AG09309 (cell line): ENCODE measurements around the gene CREBZF.

Experiments
- DNase-seq: peaks from one replicate; pipeline ENCODE4 v3.0.0-alpha.2; 2010; ENCODE audit warnings: low read depth
- H3K4me3 ChIP-seq: 2 replicates; pipeline ENCODE4 v1.5.1; 2011; ENCODE audit warnings: mild to moderate bottlenecking, low read depth, low read length, moderate library complexity; ENCODE audit not compliant: control insufficient read depth
- TF ChIP-seq, protein P1 (sequence below): IDR thresholded peaks from 2 replicates; pipeline ENCODE4 v1.5.1; 2011; ENCODE audit warnings: mild to moderate bottlenecking, low read depth, low read length, inconsistent platforms; ENCODE audit not compliant: insufficient read depth, control insufficient read depth; ENCODE audit errors: missing control alignments

The CREBZF gene

DNA sequence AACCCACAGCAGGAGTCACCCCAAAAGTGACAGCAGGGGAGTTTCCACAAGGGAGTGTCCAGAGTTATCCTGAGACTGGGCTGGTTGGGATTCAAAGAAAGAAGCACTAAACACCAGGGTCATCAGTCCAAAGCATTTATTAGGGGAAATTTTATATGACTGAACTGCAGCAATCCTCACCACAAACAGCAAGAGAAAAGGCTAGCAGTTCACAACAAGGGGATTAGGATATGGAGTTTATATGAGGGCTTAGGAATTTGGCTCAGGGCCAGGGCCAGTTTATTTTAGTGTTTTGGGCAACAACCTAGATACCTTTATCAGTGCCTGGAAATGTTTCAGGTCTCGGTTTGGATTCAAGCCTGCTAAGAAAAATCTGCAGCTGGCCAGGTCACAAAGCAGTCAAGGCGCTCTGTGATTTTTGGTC is 21.7 kb downstream of the CREBZF start:
- TF ChIP-seq, protein P1, sequence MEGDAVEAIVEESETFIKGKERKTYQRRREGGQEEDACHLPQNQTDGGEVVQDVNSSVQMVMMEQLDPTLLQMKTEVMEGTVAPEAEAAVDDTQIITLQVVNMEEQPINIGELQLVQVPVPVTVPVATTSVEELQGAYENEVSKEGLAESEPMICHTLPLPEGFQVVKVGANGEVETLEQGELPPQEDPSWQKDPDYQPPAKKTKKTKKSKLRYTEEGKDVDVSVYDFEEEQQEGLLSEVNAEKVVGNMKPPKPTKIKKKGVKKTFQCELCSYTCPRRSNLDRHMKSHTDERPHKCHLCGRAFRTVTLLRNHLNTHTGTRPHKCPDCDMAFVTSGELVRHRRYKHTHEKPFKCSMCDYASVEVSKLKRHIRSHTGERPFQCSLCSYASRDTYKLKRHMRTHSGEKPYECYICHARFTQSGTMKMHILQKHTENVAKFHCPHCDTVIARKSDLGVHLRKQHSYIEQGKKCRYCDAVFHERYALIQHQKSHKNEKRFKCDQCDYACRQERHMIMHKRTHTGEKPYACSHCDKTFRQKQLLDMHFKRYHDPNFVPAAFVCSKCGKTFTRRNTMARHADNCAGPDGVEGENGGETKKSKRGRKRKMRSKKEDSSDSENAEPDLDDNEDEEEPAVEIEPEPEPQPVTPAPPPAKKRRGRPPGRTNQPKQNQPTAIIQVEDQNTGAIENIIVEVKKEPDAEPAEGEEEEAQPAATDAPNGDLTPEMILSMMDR: no peak
- DNase-seq: peak; percentile 28
- H3K4me3 ChIP-seq: no peak overlapping the region

DNA sequence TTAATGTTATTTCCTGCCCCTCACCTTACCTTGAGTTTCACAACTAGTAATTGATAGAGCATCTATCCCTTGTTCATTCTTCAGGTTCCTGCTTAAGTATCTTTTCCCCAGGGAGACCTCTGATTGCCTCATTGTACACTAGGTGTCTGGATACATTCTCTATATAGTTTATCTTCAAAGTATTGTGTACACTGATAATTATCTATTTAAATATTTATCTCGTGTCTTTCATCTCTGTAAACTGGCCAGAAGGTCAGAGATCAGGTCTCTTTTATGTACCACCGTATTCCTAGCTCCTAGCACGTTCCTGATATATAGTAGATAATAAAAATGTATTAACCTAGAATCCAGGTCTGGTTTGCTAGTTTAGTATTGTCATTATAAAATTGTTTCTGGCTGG is 30.2 kb downstream of the CREBZF start:
- TF ChIP-seq, protein P1: no peak

DNA sequence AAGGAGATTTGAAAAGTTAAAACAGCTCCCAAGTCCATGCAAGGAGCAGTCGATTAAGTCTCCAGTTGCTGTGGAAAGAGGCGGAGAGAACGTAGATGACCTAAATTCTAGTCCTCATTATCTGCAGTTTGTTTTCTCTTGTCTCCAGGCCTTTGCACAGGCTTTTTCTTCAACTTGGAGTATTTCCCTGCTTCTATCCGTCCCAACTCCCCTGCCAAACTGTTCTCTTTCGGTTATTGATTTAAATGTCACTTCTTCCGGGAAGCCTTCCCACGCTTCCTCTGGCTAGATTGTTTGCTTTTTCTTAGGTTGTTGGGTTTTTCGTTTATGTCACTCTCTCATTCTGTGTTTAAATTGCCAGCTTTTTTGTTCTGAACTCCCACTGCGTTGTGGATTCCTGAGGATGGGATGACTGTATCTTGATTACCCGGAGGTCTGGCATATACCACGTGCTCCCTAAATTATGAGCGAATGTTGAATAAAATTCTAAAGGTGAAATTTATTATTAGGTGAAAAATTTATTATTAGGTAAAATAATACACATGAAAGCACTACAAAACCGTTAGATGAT is 36.1 kb downstream of the CREBZF start:
- TF ChIP-seq, protein P1: no peak
- H3K4me3 ChIP-seq: peak overlapping the region; percentile 76
- DNase-seq: no peak

More for the DNA sequence above, 30.2 kb downstream of the CREBZF start:
- DNase-seq: no peak
- H3K4me3 ChIP-seq: no peak overlapping the region

DNA sequence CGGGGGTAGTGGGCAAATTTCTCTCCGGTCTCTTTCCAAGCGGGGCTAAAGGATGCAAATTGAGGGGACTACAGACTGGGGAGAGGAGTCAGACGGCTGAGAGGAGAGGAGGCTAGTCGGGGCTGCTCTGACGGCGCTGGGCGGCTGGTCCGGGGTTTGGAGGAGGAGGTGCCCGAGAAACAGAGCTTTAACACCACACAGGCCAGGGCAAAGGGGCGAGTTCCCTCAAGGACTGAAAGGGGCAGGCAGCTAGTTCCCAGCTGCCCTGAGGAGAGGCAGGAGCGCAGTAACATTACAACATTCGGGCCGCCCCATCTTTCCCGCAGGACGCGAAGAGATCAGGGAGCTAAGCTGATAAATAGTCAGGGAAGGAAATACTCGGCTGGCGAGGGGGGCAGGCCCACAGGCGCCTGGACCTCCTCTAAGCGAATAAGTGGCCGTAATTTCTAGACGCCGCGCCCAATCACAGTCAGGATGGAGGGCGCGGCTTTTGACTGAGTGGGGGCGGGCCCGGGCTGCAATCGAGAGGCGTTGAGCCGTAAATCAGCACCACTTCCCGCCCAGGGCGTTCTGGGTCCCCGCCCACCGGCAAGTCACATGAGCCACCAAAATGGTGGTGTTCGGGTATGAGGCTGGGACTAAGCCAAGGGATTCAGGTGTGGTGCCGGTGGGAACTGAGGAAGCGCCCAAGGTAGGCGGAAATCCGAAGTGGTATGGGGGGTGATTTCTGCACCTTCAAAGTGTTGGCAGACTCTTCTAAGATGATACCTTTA is 36.7 kb downstream of the CREBZF start, which contains the start of gene TMEM126B:
Gene TMEM126B, plus strand, starts transcription at position 596 of the 773 bp plus-strand sequence. Its CDS starts 15 bp downstream, at position 611.
- TF ChIP-seq, protein P1: no peak
- peak; percentile 81 for DNase-seq
- peak within 1 kb of the TSS; percentile 76 for H3K4me3 ChIP-seq

DNA sequence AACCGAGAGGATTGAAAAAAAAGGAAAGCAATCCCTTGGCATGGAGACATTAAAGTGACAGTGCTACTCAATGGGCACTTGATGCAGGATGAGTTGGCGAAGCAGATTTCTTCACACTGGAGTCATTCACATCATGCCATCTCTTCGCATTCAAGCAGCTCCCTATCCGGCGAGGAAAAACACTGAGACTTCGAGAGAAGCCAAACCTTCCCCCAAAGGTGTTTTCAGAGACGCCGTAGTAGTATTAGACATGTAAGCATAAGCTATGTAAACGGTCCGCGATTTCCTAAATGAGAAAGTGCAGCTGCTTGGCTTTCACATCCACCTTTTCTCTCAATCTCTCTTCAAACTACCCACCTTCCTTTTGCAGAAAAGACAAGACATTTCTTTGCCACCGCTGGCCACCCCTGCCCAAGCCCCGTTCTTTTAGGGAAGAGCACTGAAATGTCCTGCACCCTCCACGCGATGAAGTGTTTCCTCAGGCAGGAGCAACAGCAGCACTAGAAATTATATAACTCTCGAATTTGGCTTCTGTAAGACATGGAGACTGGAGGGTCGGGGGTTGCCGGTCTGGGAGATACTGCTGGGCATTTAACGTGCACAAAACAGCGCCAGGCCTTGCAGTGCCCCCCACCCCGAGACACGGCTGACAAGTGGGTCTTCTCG is 37.5 kb downstream of the CREBZF start, which contains the start of gene DLG2:
Gene DLG2, minus strand, starts transcription at position 13 of the 666 bp plus-strand sequence.
- H3K4me3 ChIP-seq: peak within 1 kb of the TSS; percentile 76
- no peak for DNase-seq
- TF ChIP-seq, protein P1: no peak

DNA sequence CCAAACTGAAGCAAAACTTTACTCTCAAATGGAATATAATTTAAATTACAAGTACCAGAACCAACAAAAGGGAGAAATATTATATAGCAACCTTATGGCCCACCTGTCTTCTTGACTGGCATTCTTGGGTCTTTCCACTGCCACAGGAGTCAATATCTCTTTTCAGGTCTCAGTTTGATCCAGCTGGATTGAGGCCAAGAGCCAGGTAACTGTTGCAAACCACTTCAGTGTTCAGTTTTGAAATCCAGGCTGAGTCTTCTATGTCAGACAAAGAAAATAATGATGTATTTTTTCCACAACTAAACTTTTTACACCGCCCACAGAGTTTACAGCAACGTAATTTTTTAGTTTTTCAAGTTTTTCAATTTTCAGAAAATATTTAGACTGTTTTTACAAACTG is 38.4 kb downstream of the CREBZF start:
- H3K4me3 ChIP-seq: no peak overlapping the region
- TF ChIP-seq, protein P1: no peak
- no peak for DNase-seq
